Activated CD4-positive, alpha-beta T cell treated with anti-CD3 and anti-CD28 coated beads, Interleukin-2, amount 50 U/mL, for 48 hours (primary cell): Measurements from ENCODE around the gene PCNT.
"Not testable (repeated sequence)": the region's sequence is repeated elsewhere in the genome, so short reads cannot be mapped to it uniquely, and the experiment has no call there.

Source experiments
- DNase-seq, 2 experiments: peaks; one replicate each; pipeline ENCODE4 v3.0.0-alpha.2; 2020

The PCNT gene

GRCh38 chr21:46384556-46384955 lies 60.6 kb downstream of the PCNT start:
- no peak for DNase-seq

GRCh38 chr21:46385846-46386733 lies 62.1 kb downstream of the PCNT start:
- no peak for DNase-seq

DNA sequence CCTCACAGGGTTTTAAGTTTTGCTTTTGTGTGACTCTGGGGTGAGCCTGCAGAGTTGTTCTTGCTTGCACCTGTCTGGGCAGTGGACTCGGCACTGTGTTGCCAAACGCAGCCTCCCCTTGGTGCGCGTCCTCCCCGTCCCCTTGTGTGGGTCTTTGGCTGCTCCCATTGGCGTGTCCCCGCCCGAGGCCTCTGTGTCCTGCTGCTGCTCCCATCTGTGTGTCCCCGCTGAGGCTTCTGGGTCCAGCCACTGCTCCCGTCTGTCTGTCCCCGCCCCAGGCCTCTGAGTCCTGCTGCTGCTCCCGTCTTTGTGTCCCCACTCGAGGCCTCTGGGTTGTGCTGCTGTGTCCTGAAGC lies 62.8 kb downstream of the PCNT start:
- DNase-seq = no peak

DNA sequence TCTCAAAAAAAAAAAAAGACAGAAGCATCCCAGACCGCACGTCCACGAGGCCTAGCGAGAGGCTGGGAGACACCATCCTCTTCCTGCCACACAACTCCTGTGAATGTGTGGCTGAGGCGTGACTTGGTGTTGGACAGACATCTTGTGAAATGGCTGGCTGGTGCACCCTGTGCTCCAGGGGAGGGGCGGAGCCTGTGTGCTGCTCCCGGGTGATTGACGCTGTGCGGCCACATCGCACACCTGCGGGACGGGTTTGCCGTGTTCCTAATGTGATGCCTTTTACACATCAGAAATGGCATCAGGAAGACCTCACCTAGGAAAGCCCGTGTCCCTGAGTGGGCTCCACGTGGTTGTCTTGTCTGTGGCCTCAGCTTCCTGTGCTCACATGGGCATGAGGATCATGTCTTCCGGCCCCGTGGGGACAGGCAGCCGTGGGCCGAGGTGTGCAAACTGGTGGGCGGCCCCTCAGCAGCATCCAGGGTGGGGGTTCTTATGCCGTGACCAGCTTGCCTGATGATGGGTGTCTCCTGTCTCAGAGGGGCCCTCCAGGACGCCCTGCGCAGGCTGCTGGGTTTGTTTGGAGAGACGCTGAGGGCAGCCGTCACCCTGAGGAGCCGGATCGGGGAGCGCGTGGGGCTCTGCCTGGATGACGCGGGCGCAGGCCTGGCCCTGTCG lies 64.4 kb downstream of the PCNT start:
- DNase-seq = no peak

- DNase-seq = no peak
Measured at GRCh38 chr21:46388896-46389295, 64.9 kb downstream of the PCNT start.

- no peak for DNase-seq
Measured at GRCh38 chr21:46390603-46391545, 66.9 kb downstream of the PCNT start.

DNA sequence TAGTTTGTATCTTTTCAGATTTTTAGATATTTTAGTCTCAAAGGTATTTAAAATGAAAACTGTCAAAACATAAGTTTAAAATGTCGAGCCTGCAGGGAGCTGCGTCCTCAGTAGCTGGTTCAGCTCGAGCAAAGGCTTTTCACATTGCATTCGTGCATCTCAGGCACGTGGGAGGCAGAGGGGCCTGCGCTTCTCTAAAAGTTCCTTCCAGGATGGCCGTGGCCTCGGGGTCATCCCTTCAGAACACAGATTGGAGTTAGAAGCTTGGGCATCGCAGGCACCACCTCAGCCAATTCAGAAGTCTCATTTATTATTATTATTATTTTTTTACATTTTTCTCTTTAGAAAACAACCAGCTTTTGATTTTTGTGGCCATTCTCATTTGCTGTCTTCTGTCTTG lies 67.8 kb downstream of the PCNT start:
- DNase-seq = no peak

GRCh38 chr21:46392921-46393320 lies 69.0 kb downstream of the PCNT start:
- DNase-seq = no peak

DNA sequence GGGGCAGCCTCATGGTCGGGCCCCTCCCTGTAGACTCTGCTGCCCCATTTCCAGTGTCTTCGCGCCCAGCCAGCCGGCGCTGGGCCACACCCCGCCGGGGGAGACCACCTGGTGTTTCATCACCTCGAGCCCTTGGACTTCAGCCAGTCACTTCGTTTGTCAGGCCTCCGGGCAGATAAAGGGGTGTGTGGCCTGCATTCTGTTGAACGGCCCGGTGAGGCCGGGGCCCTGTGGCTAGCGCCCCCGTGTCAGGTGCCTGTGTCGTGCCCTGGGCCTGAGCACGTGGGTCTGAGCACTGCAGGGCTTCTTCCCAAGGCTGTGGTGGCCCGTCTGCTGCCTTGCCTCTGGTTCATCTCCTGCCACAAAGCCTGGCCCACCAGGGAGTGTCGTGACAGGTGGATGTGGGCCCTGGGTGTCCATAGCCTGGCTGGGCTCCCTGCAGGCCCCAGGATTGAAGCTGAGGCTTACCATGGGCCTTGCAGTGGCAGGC lies 69.5 kb downstream of the PCNT start:
- no peak for DNase-seq

- no peak for DNase-seq
Measured at GRCh38 chr21:46393941-46394594, 70.1 kb downstream of the PCNT start.

GRCh38 chr21:46394595-46395104 lies 70.7 kb downstream of the PCNT start:
- DNase-seq = no peak

GRCh38 chr21:46397211-46397905 lies 73.4 kb downstream of the PCNT start:
- no peak for DNase-seq

DNA sequence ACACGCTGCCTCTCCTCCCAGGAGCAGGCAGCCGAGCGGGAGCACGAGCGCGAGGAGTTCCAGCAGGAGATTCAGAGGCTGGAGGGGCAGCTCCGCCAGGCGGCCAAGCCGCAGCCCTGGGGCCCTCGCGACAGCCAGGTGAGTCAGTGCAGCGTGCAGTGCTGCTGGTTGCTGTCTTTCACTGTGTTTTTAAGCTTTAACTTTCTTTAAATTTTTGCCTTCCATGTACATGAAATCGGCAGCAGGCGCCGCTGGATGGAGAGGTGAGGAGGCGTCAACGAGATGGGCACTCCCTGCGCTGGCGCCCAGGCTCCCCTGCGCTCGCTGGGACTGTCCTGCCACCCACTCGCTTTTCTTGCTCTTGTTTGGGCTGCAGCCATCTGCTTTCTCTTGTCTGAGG lies 74.0 kb downstream of the PCNT start:
- no peak for DNase-seq

- DNase-seq = no peak
Measured at GRCh38 chr21:46399129-46399528, 75.2 kb downstream of the PCNT start.

- no peak for DNase-seq
Measured at GRCh38 chr21:46399686-46400085, 75.7 kb downstream of the PCNT start.

DNA sequence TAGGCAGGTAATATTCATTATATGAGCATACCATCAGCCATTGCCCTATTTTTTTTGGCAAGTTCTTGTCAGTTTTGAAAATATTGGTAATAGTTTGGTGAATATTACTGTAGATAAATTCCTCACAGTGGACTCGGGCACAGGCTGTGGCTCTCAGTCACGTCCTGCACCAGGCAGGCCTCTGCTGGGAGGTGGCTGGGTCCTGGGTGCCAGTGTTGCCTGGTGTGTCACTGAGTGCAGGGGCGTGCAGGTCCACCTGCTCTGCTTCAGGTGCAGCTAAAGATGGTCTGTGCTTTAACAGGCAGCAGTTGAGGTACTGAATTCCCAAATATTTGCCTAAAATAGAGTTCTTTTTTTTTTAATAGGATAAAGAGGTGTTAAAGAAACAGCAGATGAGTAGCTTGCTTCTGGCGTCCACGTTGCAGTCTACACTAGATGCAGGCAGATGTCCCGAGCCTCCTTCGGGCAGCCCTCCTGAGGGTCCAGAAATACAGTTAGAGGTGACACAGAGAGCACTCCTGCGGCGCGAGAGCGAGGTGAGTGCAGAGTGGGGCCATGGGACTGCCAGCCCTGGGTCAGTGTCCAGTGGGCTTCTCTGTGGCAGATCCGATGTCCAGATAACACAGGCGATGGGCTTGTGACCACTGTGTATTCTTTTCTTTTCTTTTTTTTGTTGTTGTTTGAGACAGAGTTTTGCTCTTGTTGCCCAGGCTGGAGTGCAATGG lies 77.4 kb downstream of the PCNT start:
- DNase-seq = no peak

DNA sequence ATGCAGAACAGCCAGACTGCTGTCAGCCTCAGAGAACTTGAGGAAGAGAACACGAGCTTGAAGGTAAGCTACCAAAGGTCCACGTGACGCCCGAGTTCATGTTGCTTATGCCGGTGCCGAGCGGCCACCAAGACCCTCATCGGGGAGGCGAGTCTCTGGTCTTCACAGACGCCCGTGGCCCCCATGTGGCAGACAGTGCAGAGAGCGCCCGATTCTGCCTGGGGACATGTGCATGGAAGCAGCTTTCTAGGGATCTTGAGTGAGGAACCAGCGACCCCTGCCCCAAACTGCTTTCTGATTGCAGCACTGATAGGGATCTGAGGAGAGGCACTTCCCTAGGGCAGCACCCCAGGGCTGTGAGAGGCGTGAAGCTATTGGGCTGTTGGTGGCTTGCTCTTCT lies 78.5 kb downstream of the PCNT start:
- DNase-seq = no peak

- DNase-seq = not testable (repeated sequence)
Measured at GRCh38 chr21:46403234-46403811, 79.4 kb downstream of the PCNT start.

DNA sequence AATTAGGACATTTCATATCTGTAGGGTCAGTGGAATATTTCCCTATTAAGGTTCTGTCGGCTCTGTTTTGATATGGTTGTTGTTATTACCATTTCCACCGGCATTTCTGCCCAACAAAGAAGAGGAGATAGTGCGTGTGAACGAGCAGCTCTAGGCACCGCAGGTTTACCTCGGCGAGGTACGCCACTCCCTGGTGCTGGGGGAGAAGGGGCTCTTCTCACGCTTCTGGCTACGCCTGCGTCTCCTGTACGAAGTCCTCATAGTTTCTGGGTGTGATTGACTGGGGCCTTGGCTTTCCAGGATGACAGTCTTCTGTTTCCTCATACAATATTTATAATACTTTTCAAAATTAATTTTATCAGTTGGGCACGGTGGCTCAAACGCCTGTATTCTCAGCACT lies 80.3 kb downstream of the PCNT start:
- no peak for DNase-seq

GRCh38 chr21:46406001-46406400 lies 82.0 kb downstream of the PCNT start:
- no peak for DNase-seq
